Ecto neural progenitor cell (in vitro differentiated cells): Measurements from ENCODE around the gene DDX54.
"Not testable (repeated sequence)": the region's sequence is repeated elsewhere in the genome, so short reads cannot be mapped to it uniquely, and the experiment has no call there.

Experiments
- DNase-seq: peaks from one replicate; pipeline ENCODE4 v3.0.0-alpha.2; 2018; ENCODE audit warnings: low spot score

DDX54 gene

DNA sequence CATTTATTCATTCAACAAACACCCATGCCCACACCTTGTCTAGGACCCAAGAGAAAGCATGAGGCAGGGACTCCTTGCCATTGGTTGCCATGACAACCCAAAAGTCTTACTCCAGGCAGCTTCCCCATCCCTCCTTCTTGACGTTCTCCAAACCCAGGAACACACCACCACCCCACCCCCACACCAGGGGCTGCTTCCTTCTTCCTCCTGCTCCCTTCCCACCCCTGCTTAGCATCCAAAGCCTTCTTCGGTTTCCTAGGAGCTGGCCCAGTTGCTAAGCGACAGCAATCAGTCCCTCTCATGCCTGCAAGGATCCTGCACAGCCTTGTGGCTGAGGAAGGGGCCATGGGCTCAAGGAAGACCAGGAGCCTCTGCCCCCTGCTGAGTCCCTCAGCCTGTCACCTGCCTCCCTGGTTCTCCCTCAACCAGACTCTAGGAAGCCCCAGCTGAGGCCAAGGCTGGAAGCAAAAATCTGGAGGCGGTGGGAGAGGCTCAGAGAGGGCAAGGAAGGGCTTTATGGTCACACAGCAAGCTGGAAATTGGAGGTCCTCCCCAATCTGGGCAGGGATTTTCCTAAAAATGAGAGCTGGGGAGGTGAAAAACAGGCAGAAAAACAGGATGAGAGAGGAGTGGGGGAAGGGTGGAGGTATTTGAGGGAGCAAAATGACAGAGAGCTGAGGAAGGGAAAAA, 65.2 kb downstream of the DDX54 start:
- peak; percentile 78 for DNase-seq

DNA sequence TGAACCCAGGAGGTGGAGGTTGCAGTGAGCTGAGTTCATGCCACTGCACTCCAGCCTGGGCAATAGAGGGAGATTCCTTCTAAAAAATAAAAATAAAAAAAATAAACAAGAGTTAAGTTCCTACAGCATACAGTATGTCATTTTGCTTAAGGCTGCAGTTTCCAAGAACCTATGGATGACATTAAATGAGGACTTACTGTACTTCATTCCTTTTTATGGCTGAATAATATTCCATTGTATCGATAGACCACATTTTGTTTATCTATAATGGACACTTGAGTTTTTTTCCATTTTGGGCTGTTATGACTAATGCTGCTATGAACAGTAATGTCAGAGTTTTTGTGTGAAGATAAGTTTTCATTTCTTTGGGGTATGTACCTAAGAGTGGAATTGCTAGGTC, 67.1 kb downstream of the DDX54 start:
- no peak for DNase-seq

DNA sequence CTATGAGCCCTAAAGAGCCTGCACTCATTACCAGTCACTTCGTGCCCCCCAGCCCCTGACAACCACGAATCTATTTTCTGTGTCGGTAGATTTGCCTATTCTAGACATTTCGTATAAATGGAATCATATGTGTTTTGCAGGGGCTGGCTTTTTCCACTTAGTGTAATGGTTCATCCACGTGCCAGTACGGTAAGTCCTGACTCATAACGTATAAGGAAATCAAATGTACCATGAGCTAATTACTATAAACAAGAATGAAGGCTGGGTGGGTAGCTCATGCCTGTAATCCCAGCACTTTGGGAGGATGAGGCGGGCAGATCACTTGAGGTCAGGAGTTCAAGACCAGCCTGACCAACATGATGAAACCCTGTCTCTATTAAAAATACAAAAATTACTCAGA, 67.6 kb downstream of the DDX54 start:
- not testable (repeated sequence) for DNase-seq

DNA sequence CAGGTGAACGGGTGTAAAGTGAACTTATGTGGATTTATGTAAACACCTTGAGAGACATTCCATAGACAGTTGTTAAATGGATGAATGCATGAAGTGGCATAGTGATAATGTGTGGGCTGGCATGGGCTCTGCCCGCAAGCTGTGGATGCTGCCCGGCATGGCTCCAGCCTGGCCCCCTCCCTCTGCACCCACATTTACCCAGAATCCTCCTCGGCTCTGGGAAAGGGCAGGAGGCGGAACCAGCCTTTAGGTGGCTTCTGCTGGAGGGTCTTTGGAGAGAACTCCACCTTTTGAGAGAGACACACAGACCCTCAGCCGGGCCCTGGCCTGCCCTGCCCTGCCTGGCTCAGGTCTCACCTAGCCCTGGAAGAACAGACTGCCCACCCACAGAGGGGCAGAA, 68.4 kb downstream of the DDX54 start:
- DNase-seq, result no peak

DNA sequence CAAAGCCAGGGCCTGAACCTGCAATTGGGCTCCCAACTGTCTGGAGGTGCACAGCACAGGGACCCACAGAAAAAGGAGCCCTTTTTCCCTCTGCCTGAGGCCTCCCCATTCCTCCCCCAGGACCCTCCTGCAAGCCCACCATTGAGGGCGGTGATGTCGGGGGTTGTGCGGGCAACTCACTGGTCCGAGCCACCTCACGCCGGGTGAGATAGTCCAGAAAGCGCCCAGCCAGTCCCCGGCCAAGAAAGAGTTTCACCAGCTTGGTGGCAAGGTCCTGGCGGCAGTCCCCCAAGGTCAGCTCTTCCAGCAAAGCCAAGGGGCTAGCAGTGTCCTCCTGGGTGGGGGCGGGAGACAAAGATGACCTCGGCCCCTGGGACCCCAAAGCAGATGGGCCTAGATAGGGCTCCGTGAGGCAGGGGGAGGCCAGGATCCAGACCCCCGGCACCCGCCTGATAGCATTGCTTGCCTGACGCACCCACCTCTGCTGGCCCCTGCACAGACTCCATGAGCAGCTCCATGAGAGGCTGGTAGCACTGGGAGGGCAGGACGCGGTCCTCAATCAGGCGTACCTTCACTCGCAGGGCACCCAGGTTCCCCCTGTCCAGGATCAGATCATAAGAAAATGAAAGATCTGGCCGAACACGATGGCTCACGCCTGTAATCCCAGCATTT, 69.7 kb downstream of the DDX54 start:
- DNase-seq, result no peak

DNA sequence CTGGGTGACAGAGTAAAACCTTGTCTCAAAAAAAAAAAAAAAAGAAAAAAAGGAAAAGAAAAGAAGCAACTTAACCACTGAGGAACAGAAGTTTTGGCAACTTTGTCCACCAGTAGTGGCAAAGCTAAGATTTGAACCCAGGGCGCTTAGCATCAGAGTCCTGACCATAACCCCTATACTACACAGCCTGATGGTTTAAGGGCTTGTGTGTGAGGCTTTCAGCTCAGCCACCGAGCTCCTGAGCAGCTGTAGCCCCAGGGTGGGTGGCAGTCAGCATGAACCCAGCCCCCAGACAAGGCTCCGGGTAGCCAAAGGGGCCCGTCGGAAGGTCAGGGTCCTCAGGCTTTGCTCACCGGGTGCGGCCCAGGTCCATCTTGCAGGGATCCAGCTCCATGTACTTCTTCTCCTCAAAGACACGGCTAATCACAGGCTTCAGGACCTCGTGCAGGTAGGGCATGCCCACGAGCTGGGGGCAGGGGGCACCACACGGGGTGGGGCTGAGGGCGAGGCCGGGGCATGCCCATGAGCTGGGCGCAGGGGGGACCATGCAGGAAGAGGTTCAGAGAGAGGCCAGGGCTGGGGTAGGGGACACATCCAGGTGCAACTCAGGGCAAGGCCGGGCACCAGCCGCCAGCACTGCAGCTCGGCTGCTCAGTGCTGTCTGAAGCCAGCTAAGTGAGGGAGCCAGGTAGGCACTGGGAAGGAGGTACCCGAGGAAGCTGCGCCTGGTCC, 70.7 kb downstream of the DDX54 start:
- no peak for DNase-seq

DNA sequence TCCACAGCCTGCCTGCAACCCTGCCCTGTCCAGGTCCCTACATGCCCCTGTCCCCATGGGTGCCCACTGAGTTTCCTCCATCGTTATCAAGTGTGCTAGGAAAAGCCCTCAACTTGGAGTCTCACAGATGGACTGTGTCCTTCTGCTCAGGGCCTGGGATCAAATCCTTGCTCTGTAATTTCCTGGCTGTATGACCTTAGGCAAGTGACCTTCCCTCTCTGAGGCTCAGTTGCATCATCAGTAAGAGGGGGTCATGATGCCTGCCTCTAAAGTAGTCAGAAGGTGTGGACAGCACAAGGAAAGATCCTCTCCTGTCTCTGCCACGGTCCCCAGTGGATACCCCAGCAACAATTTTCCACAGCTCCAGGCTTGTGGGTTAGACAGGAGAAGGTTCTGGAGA, 71.9 kb downstream of the DDX54 start:
- no peak for DNase-seq

DNA sequence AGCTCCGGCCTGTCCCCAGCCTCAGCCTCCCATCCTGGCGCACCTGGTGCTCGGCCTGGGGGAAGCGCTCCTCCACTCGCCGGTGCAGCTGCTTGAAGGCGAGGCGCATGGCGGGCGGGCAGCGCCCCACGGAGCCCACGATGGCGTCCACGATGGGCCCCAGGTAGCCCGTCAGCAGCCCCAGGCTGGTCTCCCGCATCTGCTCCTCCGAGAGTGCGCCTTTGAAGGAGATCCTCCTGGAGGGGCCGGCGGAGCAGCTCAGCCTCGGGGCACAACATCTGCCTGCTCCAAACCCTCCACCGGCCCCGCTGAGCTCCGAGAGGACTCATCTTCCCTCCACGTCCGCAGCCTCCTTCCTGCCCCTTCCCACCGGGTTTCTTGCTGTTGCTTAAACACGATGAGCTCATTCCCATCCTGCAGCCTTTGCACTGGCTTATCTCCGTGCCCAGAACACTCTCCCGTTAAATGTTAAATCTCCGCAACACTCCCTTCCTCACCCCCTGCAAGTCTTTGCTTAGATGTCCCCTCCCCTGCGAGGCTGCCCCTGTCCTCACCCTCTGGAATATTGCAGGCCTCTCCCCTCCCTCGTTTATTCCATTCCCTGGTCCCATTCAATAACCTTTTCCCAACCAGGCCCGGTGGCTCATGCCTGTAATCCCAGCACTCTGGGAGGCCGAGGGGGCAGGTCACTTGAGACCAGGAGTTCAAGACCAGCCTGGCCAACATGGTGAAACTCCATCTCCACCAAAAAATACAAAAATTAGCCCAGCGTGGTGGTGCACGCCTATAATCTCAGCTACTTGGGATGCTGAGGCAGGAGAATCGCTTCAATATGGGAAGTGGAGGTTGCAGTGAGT, 73.0 kb downstream of the DDX54 start:
- no peak for DNase-seq

DNA sequence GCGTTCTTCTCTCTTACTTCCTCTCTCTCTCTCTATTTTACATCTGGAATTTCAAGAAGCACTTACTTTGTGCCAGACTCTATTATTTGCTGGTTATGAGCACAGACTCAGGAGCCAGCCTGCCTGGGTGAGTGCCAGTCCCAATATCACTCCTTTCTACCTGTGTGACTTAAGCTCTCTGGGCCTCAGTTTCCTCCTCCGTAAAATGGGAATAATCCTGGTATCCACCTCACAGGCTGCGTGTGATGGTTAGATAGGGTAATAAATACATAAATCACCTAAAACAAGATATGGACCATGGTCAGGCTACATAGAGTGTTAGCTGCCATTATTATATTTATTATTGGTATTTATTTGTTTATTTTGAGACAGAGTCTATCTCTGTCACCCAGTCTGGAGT, 74.0 kb downstream of the DDX54 start:
- DNase-seq, result no peak

DNA sequence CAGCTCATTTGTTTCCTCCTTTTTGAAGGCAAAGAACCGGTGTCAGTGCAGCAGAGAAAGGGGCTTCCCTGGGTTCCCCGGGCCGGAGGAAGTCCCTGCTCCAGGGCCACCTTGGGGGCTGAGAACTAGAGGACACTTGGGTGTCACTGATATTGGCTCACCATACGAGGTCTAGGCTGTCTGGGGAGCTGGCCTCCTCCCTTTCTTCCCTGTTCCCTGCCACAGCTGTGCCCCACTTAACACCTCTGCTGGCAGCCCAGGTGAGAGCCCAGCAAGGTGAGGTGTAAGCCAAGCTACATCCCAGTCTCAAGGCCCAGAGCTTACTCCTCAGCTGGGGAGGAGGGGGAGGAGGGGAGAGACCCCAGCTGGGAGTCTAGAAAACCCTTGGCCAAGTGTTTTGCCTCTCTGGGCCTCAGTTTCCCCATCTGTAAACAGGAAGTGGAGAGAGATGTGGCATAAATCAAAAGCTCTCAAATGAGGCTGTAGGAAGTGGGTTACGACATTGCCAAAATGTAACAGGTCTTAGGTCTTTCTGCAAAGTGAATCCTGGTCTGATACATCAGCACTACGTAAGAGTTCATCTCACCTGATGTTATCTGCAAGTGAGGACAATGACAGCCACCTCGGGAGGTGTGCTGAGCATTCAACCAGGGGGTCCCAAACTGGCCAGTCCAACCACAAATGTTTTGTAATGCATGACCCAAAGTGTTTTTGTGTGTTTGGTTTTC, 75.2 kb downstream of the DDX54 start:
- no peak for DNase-seq

DNA sequence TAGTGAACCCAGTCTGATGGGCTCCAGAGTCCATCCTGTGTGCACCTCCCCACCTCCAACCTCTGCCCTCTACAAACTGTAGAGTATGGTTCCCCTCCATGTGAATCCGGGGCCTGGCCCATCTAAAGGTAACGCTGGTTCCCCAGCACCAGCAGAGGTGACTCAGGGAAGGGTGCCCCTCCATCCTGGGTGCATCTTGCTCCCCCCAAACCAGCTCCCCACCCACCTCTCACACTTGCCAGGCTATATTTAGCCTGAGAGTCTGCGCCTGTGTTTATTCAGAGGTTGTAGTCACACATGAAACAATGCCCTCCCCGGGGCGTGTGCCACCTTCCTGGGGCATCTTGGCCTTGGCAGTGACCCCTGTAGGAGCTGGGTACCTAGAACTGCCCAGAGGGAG, 75.9 kb downstream of the DDX54 start:
- no peak for DNase-seq

DNA sequence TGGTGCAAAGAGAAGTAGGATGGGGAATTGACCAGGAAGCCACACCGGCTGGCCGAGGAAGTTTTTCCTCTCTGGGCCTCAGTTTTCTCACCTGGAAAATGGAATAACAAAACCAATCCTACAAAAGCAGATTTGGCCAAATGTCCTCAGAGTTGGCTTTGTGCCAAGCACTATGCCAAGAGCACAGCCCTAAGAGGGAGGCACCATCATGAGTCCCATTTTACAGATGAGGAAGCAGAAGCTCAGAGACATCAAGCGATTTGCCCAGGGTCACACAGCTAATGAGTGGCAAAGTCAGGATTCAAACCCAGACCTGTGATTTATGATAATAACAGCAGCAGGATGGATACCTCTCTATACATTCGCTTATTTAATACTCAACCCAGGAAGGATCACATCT, 77.0 kb downstream of the DDX54 start:
- DNase-seq, result no peak
